HG03196 (cell line): Measurements from ENCODE around the gene ITGAE.

Source experiments
- ATAC-seq: cut with Tn5 transposase; IDR thresholded peaks from one replicate; pipeline ENCODE4 v1.9.1; 2021; ENCODE audit not compliant: unreplicated experiment

ITGAE gene

GRCh38 chr17:3672571-3672970, 128.4 kb downstream of the ITGAE start:
- ATAC-seq, result no peak

GRCh38 chr17:3669548-3669947, 131.4 kb downstream of the ITGAE start:
- no peak for ATAC-seq

DNA sequence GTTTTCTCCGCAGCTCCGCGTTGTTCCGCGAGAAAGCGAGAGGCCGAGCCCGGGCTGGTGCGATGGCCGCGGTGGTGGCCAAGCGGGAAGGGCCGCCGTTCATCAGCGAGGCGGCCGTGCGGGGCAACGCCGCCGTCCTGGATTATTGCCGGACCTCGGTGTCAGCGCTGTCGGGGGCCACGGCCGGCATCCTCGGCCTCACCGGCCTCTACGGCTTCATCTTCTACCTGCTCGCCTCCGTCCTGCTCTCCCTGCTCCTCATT, 132.0 kb downstream of the ITGAE start:
- no peak for ATAC-seq

GRCh38 chr17:3668279-3669084, 132.5 kb downstream of the ITGAE start, which contains the start of the genes EMC6 and TAX1BP3:
Gene EMC6 (plus strand): TSS chr17:3668812. CDS start chr17:3669147, 335 bp downstream.
Gene TAX1BP3 (minus strand): TSS chr17:3668578. CDS start chr17:3668526, 52 bp downstream.
- ATAC-seq, result peak; percentile 82

GRCh38 chr17:3667366-3668278, 133.4 kb downstream of the ITGAE start:
- ATAC-seq, result peak; percentile 16

DNA sequence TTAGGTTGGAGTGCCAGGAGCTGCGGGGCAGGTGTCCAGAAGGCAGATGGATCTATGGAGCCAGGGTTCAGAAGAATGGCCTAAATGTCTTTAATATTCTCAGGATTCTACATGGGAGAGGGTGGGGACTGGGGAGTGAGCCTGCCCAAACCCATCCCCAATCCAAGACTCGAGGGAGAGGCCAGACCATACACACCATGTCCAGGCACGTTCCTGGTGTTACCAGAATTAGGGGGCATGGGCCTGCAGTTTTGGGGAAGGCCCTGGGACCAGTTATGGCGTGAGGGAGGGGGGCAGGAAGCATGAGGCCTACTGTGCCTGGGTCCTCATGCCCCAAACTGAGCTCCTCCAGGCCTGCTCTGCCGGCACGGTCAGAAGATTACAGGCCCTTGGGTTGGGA, 134.5 kb downstream of the ITGAE start:
- no peak for ATAC-seq

DNA sequence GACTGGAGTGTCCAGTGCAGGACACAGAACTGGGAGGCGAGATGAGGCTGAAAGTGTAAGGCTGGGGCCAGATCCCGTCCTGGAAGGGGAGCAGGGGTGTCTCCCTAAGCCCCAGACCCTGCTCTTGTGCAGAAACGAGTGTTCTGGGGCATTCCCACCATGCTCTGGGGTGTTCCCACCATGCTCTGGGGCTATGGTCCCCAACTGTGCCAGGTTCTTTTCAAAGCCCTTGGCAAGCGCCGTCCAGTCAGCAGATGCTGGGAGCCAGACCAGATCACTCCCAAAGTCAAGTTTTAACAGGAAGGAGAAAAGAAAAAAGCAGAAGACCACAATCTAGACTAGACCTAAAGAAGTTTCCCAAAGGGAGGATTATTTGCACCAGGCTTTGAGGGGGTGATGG, 135.2 kb downstream of the ITGAE start:
- no peak for ATAC-seq
